Measurements from ENCODE around the gene HEYL.

Gene HEYL

GRCh38 chr1:39639305-39640130 lies at the start of gene HEYL:
Gene HEYL (minus strand): TSS chr1:39639643. CDS start chr1:39639625, 18 bp downstream.
- peak; percentile 7 to 37 for DNase-seq (ENCODE audit: low read depth in 2 of 2)

- no peak for DNase-seq (ENCODE audit: low read depth in 2 of 2)
Observed at GRCh38 chr1:39689214-39689613, 49.8 kb upstream of the HEYL start.

- DNase-seq (ENCODE audit: low read depth in 2 of 2): no peak
Observed at GRCh38 chr1:39688706-39689105, 49.3 kb upstream of the HEYL start.

DNA sequence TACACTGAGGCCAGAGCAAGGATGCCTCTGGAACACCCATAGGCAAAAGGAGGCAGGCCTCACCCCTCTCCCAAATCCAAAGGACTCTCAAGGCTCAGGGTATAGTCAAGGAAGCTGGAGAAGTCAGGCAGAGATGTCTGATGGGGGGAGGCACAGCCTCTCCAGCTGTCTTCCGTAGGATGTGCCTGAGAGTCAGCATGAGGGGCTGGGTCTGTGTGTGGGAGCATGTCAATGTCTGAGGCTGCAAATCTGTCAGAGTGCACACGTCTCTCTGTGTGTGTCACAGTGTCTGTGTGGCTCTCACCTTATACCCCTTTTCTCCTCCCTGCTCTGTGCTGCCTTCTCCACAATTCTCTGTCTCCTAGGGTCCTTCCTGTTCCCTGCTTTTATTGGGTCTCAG lies 47.8 kb upstream of the HEYL start:
- no peak for DNase-seq (ENCODE audit: low read depth in 2 of 2)

DNA sequence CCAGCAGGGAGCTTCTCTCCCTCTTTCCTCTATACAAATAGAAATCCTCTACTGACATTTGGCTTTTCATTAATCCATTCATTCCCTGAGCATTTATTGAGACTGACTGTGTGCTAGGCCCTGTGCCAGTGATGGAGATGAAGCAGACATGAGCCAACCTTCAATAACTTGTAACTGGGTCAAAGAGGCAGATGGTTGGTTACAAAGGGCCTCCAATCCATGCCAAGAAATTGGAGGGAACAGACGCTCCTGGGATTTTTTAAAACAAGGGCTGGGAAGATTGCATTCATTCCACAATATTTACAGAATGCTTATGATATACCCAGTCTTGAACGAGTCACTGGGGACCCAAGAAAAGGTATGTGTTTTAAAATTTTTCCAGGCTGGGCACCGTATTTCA lies 45.6 kb upstream of the HEYL start:
- DNase-seq (ENCODE audit: low read depth in 2 of 2): no peak

DNA sequence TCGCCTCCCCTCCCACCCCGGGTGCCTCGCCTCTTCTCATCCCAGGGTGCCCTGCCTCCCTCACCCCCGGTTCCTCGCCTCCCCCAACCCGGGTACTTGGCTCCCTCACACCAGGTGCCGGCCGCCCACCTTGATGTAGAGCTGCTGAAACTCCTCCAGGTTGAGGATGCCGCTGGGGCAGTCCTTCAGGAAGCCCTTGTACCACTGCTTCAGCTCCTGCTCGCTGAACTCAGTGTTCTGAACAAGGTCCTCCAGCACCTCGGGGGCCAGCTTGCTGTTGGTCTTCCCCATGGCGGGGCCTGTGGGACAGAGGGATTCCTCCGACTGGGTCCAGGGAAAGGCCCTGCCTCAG lies 44.8 kb upstream of the HEYL start:
- no peak for DNase-seq (ENCODE audit: low read depth in 2 of 2)

DNA sequence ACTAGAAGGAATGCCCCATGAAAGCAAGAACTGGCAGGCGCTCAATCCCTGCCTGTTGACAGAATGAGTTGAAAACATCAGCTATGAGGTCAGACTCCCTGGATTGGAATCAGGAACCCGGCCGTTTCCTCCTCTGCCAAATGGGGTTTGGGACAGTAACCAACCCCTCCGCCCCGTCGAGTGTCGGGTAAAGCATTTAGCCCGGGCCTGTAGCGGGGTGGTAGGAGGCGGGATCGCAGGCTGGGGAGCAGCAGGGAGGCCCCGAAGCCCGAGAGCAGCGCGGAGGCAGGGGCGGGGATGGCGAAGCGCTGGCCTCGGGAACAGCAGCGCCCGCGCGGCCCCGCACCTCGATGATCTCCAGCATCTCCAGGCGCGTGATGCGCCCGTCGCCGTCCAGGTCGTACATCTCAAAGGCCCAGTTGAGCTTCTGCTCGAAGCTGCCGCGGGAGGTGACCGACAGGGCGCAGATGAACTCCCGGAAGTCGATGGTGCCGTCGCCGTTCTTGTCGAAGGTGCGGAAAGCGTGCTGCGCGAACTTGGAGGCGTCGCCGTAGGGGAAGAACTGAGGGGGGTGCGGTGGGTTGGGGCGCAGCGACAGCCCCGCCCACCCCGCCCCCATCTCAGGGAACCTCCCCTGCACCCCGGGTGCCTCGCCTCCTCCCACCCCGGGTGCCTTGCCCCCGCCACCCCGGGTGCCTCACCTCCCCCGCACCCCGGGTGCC lies 44.3 kb upstream of the HEYL start:
- DNase-seq (ENCODE audit: low read depth in 2 of 2): no peak

DNA sequence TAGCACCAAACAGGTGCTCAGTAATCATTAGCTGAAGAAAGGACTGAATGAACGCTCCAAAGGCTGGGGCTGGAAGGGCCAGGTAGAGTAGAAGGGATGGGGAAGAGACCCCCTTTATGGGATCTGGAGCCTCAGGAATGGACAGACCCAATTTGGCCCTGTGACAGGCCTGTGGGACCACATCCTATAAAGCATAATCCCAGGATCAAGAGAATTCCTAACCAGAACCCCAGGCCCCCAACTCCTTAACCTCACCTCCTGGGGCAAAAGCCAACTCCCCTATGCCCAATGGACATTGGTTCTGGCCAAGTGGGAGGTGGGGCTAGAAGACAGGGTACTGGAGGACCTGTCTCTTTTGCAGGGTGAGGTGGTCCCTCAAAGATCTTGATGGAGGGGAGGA lies 42.6 kb upstream of the HEYL start:
- DNase-seq (ENCODE audit: low read depth in 2 of 2): no peak

GRCh38 chr1:39681294-39681693 lies 41.9 kb upstream of the HEYL start:
- no peak for DNase-seq (ENCODE audit: low read depth in 2 of 2)

- DNase-seq (ENCODE audit: low read depth in 2 of 2): no peak
Observed at GRCh38 chr1:39680751-39681150, 41.3 kb upstream of the HEYL start.

- DNase-seq (ENCODE audit: low read depth in 2 of 2): no peak
Observed at GRCh38 chr1:39679821-39680220, 40.4 kb upstream of the HEYL start.

DNA sequence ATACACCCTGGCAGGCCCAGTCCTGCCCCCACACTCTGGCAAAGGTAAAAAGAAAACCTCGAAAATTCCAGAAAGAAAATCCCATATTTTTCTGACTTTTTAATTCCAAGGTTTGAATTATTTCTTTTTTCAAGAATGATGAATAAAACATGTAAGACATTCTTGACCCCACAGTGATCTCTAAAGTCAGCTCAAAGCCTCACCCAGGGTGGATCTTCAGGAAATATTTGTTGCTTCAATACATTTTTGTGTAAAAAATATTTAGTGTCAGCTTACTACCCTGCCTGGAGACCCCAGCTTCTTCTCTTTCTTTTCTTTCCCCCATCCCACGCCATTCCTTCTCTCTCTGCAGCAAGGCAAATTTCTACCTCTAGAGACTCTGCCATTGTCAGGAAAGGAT lies 39.4 kb upstream of the HEYL start:
- DNase-seq (ENCODE audit: low read depth in 2 of 2): no peak

- no peak for DNase-seq (ENCODE audit: low read depth in 2 of 2)
Observed at GRCh38 chr1:39677645-39678044, 38.2 kb upstream of the HEYL start.

DNA sequence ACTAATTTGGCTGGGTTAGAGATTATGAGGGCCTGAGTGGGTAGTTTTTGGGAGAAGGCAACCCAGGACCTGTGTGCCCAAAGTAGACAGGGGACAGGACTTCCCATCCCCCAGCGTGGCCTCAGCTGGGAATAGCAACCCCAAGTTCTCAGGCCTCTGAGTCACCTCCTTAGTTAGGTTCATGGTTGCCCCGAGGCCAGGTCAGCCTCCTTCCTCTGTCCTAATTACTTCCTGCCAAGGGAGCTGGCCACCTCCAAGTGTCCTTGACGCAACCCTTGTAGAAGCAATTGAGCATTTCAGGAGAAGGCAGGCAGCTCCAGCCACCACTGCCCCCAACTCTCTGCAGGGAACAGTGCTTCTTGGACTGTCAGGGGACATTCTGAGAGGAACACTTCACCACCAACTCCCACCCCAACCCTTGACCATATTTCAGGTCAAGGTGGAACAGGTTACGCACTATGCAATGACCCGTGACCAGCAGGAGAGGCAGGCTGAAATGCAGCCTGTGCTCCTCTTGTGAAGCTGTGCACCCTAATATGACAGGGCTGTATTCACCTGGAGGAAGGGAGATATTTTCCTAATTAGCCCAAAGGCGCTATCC lies 37.6 kb upstream of the HEYL start:
- no peak for DNase-seq (ENCODE audit: low read depth in 2 of 2)

DNA sequence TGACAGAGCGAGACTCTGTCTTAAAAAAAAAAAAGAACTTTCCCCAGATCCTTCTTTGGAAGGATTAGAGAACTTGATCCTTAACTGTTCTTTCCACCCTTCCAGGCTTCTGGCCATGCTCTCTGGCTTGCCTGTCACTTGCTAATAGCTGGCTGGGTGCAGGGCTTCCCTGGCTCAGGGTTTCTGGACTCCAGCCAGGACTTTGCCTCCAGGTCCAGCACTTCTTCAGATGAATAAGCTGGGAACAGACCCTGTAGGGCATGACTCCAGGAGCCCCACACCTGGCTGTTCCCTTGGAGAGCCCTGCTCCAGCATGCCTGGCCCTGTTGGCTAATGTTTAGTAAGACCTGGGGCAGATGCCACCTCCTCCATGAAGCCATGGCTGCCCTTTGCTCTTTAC lies 35.8 kb upstream of the HEYL start:
- no peak for DNase-seq (ENCODE audit: low read depth in 2 of 2)

GRCh38 chr1:39673215-39673614 lies 33.8 kb upstream of the HEYL start:
- no peak for DNase-seq (ENCODE audit: low read depth in 2 of 2)

GRCh38 chr1:39672551-39672947 lies 33.1 kb upstream of the HEYL start:
- no peak for DNase-seq (ENCODE audit: low read depth in 2 of 2)

- DNase-seq (ENCODE audit: low read depth in 2 of 2): no peak
Observed at GRCh38 chr1:39671793-39672550, 32.5 kb upstream of the HEYL start, which contains the start of gene NT5C1A. Gene NT5C1A (minus strand): TSS chr1:39672107. CDS start chr1:39672038, 69 bp downstream.

GRCh38 chr1:39671433-39671792 lies 32.0 kb upstream of the HEYL start:
- DNase-seq (ENCODE audit: low read depth in 2 of 2): no peak

GRCh38 chr1:39670689-39671088 lies 31.2 kb upstream of the HEYL start:
- DNase-seq (ENCODE audit: low read depth in 2 of 2): no peak

GRCh38 chr1:39668894-39669293 lies 29.5 kb upstream of the HEYL start:
- no peak for DNase-seq (ENCODE audit: low read depth in 2 of 2)

GRCh38 chr1:39668111-39668510 lies 28.7 kb upstream of the HEYL start:
- no peak for DNase-seq (ENCODE audit: low read depth in 2 of 2)

Data from stimulated activated CD8-positive, alpha-beta memory T cell treated with anti-CD3 and anti-CD28 coated beads, Interleukin-2, amount 100 ng/mL, for 1 hour (primary cell).